ENCODE measurements around the gene HNF1B. TPM values are rescaled to one million over a fixed set of nuclear protein-coding genes. Genes with fewer than 3 reads are reported as not detected.

The HNF1B gene
- total RNA-seq, 1 experiment from 2014 or later, result not detected

DNA sequence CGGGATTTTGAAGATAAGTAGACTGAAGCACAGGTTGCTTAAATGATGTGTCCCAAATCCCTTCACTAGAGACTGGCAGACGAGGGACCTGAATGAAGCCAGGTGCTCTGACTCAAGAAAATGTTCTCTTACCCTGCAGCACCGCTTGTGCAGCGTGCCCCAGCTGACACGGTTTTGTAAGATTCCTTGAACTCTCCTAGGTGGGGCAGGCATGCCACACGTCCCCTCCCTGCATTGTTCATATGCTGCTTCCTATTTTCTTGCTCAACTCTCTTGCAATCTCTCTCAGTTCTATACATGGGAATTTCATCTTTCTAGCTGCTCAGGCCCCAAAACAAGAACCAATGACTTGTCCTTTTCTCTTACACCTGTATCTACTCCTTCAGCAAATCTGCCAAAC is 22.1 kb upstream of the HNF1B start:
- no peak for TF ChIP-seq EZH2 (IDR thresholded peaks at IDR 0.05; ENCODE audit: low read depth)
- TF ChIP-seq, protein P1, sequence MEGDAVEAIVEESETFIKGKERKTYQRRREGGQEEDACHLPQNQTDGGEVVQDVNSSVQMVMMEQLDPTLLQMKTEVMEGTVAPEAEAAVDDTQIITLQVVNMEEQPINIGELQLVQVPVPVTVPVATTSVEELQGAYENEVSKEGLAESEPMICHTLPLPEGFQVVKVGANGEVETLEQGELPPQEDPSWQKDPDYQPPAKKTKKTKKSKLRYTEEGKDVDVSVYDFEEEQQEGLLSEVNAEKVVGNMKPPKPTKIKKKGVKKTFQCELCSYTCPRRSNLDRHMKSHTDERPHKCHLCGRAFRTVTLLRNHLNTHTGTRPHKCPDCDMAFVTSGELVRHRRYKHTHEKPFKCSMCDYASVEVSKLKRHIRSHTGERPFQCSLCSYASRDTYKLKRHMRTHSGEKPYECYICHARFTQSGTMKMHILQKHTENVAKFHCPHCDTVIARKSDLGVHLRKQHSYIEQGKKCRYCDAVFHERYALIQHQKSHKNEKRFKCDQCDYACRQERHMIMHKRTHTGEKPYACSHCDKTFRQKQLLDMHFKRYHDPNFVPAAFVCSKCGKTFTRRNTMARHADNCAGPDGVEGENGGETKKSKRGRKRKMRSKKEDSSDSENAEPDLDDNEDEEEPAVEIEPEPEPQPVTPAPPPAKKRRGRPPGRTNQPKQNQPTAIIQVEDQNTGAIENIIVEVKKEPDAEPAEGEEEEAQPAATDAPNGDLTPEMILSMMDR (conservative IDR thresholded peaks at IDR 0.05), result no peak

GRCh38 chr17:37764383-37764782 is 19.5 kb upstream of the HNF1B start:
- no peak overlapping the region for H3K4me2 ChIP-seq
- BruUV-seq (replicated peaks), result no TSS peak
- no peak for DNase-seq
- H4K20me1 ChIP-seq (ENCODE audit: insufficient read depth), result no peaks in the 10 kb centered on the region
- H3K9me2 ChIP-seq (ENCODE audit: insufficient read depth), result no peaks in the 10 kb centered on the region; the same call in 1 of the 2 replicates
- no peaks in the 10 kb centered on the region for H3K4me1 ChIP-seq (replicated peaks; ENCODE audit: insufficient read depth)
- no peak overlapping the region for H3K4me3 ChIP-seq
- ChIA-PET POLR2A (ENCODE audit: unreplicated experiment) (no interaction called here), CTCF (no interaction called here)
- H3F3A ChIP-seq (ENCODE audit: insufficient read depth, low read depth), result no peaks in the 10 kb centered on the region
- no peaks in the 10 kb centered on the region for H3K36me3 ChIP-seq (ENCODE audit: low read depth)
- no peaks in the 10 kb centered on the region for H3K9me3 ChIP-seq (ENCODE audit: insufficient read depth, low read depth)
- H3K27me3 ChIP-seq (ENCODE audit: insufficient read depth, low read depth), result no peaks in the 10 kb centered on the region
- no peak for TF ChIP-seq EZH2 (IDR thresholded peaks at IDR 0.05; ENCODE audit: low read depth)
- TF ChIP-seq, protein P1 (conservative IDR thresholded peaks at IDR 0.05), result no peak
- no peaks in the 10 kb centered on the region for H3K79me2 ChIP-seq (ENCODE audit: low read depth)
- intact Hi-C loops (cut with micrococcal nuclease; ENCODE audit: unreplicated experiment), result no loop called here
- H2AFZ ChIP-seq, result no peak overlapping the region
- H3K27ac ChIP-seq, result no peak overlapping the region

More for the DNA sequence above, 22.1 kb upstream of the HNF1B start:
- no peaks in the 10 kb centered on the region for H3K4me1 ChIP-seq (replicated peaks; ENCODE audit: insufficient read depth)
- H3K27me3 ChIP-seq (ENCODE audit: insufficient read depth, low read depth), result no peaks in the 10 kb centered on the region
- H3K4me2 ChIP-seq, result no peak overlapping the region
- H3K9me3 ChIP-seq (ENCODE audit: insufficient read depth, low read depth), result no peaks in the 10 kb centered on the region
- no peaks in the 10 kb centered on the region for H3F3A ChIP-seq (ENCODE audit: insufficient read depth, low read depth)
- intact Hi-C loops (cut with micrococcal nuclease; ENCODE audit: unreplicated experiment), result no loop called here
- no peaks in the 10 kb centered on the region for H3K36me3 ChIP-seq (ENCODE audit: low read depth)
- no peaks in the 10 kb centered on the region for H4K20me1 ChIP-seq (ENCODE audit: insufficient read depth)
- CTCF ChIA-PET, result interaction anchor here (0.6 to 0.9 kb wide), 2 partner anchors 94 to 155 kb away, joined by 3 to 4 read pairs; no protein-coding TSS in a partner anchor
- H3K9me2 ChIP-seq (ENCODE audit: insufficient read depth), result no peaks in the 10 kb centered on the region; the same call in 1 of the 2 replicates
- DNase-seq, result peak in 1 of 2 experiments; percentile 32
- POLR2A ChIA-PET (ENCODE audit: unreplicated experiment), result no interaction called here
- H3K4me3 ChIP-seq, result no peak overlapping the region
- BruUV-seq (replicated peaks), result no TSS peak
- no peak overlapping the region for H2AFZ ChIP-seq
- no peak overlapping the region for H3K27ac ChIP-seq
- H3K79me2 ChIP-seq (ENCODE audit: low read depth), result no peaks in the 10 kb centered on the region

- H3K27me3 ChIP-seq (ENCODE audit: insufficient read depth, low read depth), result no peaks in the 10 kb centered on the region
- H4K20me1 ChIP-seq (ENCODE audit: insufficient read depth), result no peaks in the 10 kb centered on the region
- POLR2A ChIA-PET (ENCODE audit: unreplicated experiment), result no interaction called here
- no peak overlapping the region for H3K4me3 ChIP-seq
- no peak overlapping the region for H3K4me2 ChIP-seq
- H3K9me2 ChIP-seq (ENCODE audit: insufficient read depth), result no peaks in the 10 kb centered on the region; the same call in 1 of the 2 replicates
- no peak overlapping the region for H3K27ac ChIP-seq
- no peaks in the 10 kb centered on the region for H3K36me3 ChIP-seq (ENCODE audit: low read depth)
- DNase-seq, result no peak
- no peaks in the 10 kb centered on the region for H3K9me3 ChIP-seq (ENCODE audit: insufficient read depth, low read depth)
- no peaks in the 10 kb centered on the region for H3K4me1 ChIP-seq (replicated peaks; ENCODE audit: insufficient read depth)
- no peak overlapping the region for H2AFZ ChIP-seq
- TF ChIP-seq, protein P1 (conservative IDR thresholded peaks at IDR 0.05), result no peak
- TF ChIP-seq EZH2 (IDR thresholded peaks at IDR 0.05; ENCODE audit: low read depth), result no peak
- intact Hi-C loops (cut with micrococcal nuclease; ENCODE audit: unreplicated experiment), result no loop called here
- H3F3A ChIP-seq (ENCODE audit: insufficient read depth, low read depth), result no peaks in the 10 kb centered on the region
- no peaks in the 10 kb centered on the region for H3K79me2 ChIP-seq (ENCODE audit: low read depth)
- CTCF ChIA-PET, result interaction anchor here (0.7 kb wide), 1 partner anchor 1050 kb away, joined by 6 read pairs; no protein-coding TSS in a partner anchor
- BruUV-seq (replicated peaks), result no TSS peak
Measured at GRCh38 chr17:37762666-37763065, 17.8 kb upstream of the HNF1B start.
